GM21447 (cell line): ENCODE data around the gene P3H3.
"Not testable (repeated sequence)": the region's sequence is repeated elsewhere in the genome, so short reads cannot be mapped to it uniquely, and the experiment has no call there.

Experiments used
- ATAC-seq: cut with Tn5 transposase; IDR thresholded peaks from one replicate; pipeline ENCODE4 v1.9.1; 2021; ENCODE audit not compliant: unreplicated experiment

The P3H3 gene

DNA sequence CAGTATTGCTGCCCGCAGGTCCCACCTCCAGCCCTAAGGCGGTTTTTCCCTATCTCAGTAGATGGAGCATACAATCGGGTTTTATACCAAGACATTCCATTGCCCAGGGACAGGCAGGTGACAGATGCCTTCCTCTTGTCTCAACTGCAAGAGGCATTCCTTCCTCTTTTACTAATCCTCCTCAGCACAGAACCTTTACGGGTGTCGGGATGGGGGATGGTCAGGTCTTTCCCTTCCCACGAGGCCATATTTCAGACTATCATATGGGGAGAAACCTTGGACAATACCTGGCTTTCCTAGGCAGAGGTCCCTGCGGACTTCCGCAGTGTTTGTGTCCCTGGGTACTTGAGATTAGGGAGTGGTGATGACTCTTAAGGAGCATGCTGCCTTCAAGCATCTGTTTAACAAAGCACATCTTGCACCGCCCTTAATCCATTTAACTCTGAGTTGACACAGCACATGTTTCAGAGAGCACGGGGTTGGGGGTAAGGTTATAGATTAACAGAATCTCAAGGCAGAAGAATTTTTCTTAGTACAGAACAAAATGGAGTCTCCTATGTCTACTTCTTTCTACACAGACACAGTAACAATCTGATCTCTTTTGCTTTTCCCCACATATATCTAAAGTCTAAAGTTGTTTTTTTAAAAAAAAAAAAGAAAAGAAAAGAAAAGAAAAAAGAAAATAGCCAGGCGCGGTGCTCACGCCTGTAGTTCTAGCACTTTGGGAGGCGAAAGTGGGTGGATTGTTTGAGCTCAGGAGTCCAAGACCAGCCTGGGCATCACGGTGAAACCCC lies 58.2 kb downstream of the P3H3 start:
- ATAC-seq: not testable (repeated sequence)

DNA sequence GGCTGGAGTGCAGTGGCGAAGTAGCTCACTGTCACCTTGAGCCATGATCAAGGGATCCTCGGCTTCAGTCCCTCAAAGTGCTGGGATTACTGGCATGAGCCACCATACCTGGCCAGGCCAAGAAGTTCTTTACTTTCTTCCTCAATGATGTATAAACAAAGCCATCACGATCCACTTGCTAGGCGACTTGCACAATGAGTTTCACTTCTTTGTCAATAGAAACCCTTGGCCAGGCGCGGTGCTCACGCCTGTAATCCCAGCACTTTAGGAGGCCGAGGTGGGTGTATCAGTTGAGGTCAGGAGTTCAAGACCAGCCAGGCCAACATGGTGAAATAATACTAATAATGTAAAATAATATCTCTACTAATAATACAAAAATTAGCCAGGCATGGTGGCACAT lies 59.3 kb downstream of the P3H3 start:
- ATAC-seq: no peak

DNA sequence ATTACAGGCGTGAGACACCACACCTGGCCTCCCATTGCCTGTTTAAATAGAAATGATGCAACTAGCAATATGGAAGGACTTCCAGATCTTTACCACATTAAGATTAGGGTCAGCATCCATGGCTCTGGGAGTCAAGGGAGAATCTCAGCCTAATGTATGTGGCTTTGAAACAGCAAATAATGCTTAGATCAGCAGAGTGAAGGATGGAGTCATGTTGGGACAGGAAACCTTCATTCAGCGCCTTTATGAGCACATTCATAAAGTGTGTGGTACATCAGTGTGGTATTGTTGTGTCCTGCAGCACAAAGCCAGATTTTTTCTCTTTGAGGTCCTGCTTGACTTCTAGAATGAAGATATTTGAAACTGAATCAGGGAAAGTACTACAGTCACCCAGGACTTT lies 60.2 kb downstream of the P3H3 start:
- ATAC-seq: no peak

DNA sequence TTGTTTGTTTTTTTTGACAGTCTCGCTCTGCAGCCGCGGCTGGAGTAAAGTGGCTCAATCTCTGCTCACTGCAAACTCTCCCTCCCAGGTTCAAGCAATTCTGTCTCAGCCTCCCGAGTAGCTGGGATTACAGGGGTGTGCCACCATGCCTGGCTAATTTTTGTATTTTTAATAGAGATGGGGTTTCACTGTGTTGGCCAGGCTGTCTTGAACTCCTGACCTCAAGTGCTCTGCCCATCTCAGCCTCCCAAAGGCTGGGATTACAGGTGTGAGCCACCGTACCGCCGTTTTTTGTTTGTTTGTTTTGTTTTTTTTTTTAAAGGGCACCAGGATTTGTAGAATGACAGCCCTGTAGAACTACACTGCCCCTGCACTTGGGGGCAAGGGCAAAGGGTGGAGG lies 60.6 kb downstream of the P3H3 start:
- ATAC-seq: not testable (repeated sequence)
